HCT116 (cell line): ENCODE data around the gene GGPS1.

Source experiments
- CTCF ChIP-seq, 3 experiments: fragments of 200-600 bp in 1 of 3; sonication (generic) in 1 of 3; IDR thresholded peaks in 2 of 3; conservative IDR thresholded peaks in 1 of 3; 2 replicates each; pipeline ENCODE4 v1.5.1; 2012 to 2017; ENCODE audit warnings: low read depth in 2 of 3, low read length in 2 of 3, antibody characterized with exemption in 1 of 3, borderline replicate concordance in 1 of 3, control low read depth in 1 of 3, mild to moderate bottlenecking in 1 of 3, mixed read lengths in 1 of 3, mixed run types in 1 of 3, moderate library complexity in 1 of 3; ENCODE audit not compliant: insufficient read depth in 1 of 3
- MAX ChIP-seq: IDR thresholded peaks from 2 replicates; pipeline ENCODE4 v1.6.1; 2012
- POLR2A ChIP-seq: IDR thresholded peaks from 2 replicates; pipeline ENCODE4 v1.7.0; 2011; ENCODE audit warnings: borderline replicate concordance; ENCODE audit not compliant: insufficient read depth, insufficient read length; ENCODE audit errors: extremely low read depth
- YY1 ChIP-seq: IDR thresholded peaks from 2 replicates; pipeline ENCODE4 v1.6.1; 2011; ENCODE audit warnings: low read length, low read depth, moderate library complexity, mild to moderate bottlenecking; ENCODE audit not compliant: insufficient replicate concordance; ENCODE audit errors: extremely low read depth

GRCh38 chr1:235326719-235327558 lies 1.4 kb upstream of the GGPS1 start:
- TF ChIP-seq MAX (no peak), CTCF (IDR thresholded peaks at IDR 0.05 in 2 of 3, conservative IDR thresholded peaks at IDR 0.05 in 1 of 3; ENCODE audit: borderline replicate concordance in 1 of 3, insufficient read depth in 1 of 3, low read depth in 2 of 3, low read length in 2 of 3) (no peak), POLR2A (no peak), YY1 (no peak)
